A673 (cell line): Measurements from ENCODE around the gene PRRC2A. TPM values are rescaled to one million over a fixed set of nuclear protein-coding genes. Genes with fewer than 3 reads are reported as not detected.

Experiments used
- BruUV-seq: library from RNA; stranded (reverse); fragments of 400-500 nt; replicated peaks from 2 replicates; lab custom pipeline; 2021; lab: Mats Ljungman, UMichigan
- CTCF ChIA-PET: fragments of 300-600 bp; sonication (Branson Sonifier 250); formaldehyde crosslinking; loops from one replicate; lab custom pipeline; 2022; ENCODE audit warnings: antibody characterized with exemption; lab: Charles Lee
- POLR2A ChIA-PET: fragments of 300-600 bp; sonication (Branson Sonifier 250); formaldehyde crosslinking; loops from one replicate; lab custom pipeline; 2022; ENCODE audit warnings: antibody characterized with exemption; ENCODE audit not compliant: low non-redundant PET; lab: Charles Lee
- DNase-seq: peaks from one replicate; pipeline ENCODE4 v3.0.0-alpha.2; 2015; ENCODE audit warnings: low spot score
- H3K27ac ChIP-seq: fragments of 200-600 bp; sonication (generic); 2 replicates; pipeline ENCODE4 v1.5.1; 2016; ENCODE audit warnings: mixed run types, low read depth, mild to moderate bottlenecking, mixed read lengths, antibody characterized with exemption, low read length; ENCODE audit not compliant: poor library complexity, severe bottlenecking
- H3K27me3 ChIP-seq: fragments of 200-600 bp; sonication (generic); replicated peaks from 2 replicates; pipeline ENCODE4 v1.6.1; 2017; ENCODE audit warnings: mixed run types, low read depth, mild to moderate bottlenecking, mixed read lengths, antibody characterized with exemption, low read length; ENCODE audit not compliant: insufficient read depth, poor library complexity
- H3K36me3 ChIP-seq: fragments of 200-600 bp; sonication (generic); 2 replicates; pipeline ENCODE4 v1.6.1; 2016; ENCODE audit warnings: mixed run types, mild to moderate bottlenecking, mixed read lengths, antibody characterized with exemption, low read length; ENCODE audit not compliant: insufficient read depth, poor library complexity, severe bottlenecking
- H3K4me1 ChIP-seq: fragments of 200-600 bp; sonication (generic); 2 replicates; pipeline ENCODE4 v1.6.1; 2017; ENCODE audit warnings: mixed run types, mild to moderate bottlenecking, mixed read lengths, antibody characterized with exemption, low read length; ENCODE audit not compliant: insufficient read depth, poor library complexity, severe bottlenecking
- H3K4me3 ChIP-seq: fragments of 200-600 bp; sonication (generic); 2 replicates; pipeline ENCODE4 v1.5.1; 2016; ENCODE audit warnings: low read depth, mixed run types, mild to moderate bottlenecking, mixed read lengths, low read length; ENCODE audit not compliant: poor library complexity, severe bottlenecking
- H3K9me3 ChIP-seq: fragments of 200-600 bp; sonication (generic); 2 replicates; pipeline ENCODE4 v1.6.1; 2016; ENCODE audit warnings: mixed run types, low read depth, mild to moderate bottlenecking, mixed read lengths, antibody characterized with exemption, low read length; ENCODE audit not compliant: poor library complexity, severe bottlenecking
- EZH2 ChIP-seq: fragments of 200-600 bp; sonication (generic); IDR thresholded peaks from 2 replicates; pipeline ENCODE4 v1.6.1; 2017; ENCODE audit warnings: borderline replicate concordance, low read depth, mild to moderate bottlenecking, mixed read lengths, antibody characterized with exemption, low read length; ENCODE audit not compliant: poor library complexity, severe bottlenecking
- intact Hi-C: fragments of 100-400 bp; cut with micrococcal nuclease; formaldehyde crosslinking; loops from one replicate; pipeline ENCODE4 v1.10.0; 2022; ENCODE audit not compliant: unreplicated experiment
- total RNA-seq: library from RNA; stranded (reverse); gene quantifications from 2 replicates; pipeline ENCODE4 v1.2.3, GENCODE V29; 2021
- TF ChIP-seq, protein P1 (sequence below): fragments of 300-800, 200-600 bp; sonication (generic); conservative IDR thresholded peaks from 2 replicates; pipeline ENCODE4 v1.5.1; 2017; ENCODE audit warnings: low read depth, mild to moderate bottlenecking, antibody characterized with exemption, low read length, moderate library complexity, mixed read lengths

The PRRC2A gene
- total RNA-seq, 1 experiment from 2014 or later = 289 TPM

DNA sequence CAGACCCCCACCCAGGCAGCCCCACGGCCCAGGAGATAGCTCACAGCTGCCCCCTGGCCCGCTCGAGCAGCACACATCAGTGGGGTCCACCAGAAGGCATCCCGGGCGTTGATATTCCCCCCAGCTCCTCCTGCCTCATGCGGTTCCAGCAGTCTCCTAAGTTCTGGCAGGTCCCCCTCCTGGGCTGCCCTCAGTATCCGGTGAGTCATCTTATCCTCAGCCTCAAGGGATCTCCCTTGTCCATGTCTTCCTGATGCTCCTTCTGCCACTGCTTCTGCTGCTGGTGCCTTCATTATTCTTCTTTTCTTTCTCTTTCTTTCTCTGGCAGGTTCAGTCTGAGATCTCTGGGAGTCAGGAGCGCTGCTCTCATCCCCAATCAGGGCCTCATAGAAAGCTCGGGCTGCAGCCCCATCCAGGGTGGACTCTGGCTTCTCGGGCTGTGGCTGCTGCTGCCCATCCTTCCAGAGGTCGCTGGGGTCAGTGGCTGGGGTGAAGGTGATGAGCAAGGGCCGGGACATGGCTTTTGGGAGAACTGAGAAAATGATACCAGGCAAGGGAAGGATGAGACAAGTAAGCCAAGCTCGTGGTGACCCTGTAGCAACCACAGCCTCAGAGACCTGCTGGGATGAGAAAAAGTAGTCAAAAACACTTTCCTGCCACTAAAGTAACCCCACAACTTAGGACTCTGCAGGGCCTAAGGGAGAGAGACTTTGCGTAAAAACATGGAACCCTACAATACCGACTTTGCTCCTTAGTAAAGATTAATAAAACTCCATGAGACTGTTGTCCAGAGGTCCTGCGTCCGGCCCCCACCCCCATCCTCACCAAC is 43.7 kb downstream of the PRRC2A start:
- Histone ChIP-seq H3K9me3 (no peaks in the 10 kb centered on the region), H3K4me3 (peak overlapping the region; percentile 94), H3K4me1 (peaks cover 24% of the 10 kb centered on the region), H3K27ac (peak overlapping the region; percentile 97), H3K27me3 (no peaks in the 10 kb centered on the region), H3K36me3 (peaks cover 39% of the 10 kb centered on the region)
- BruUV-seq = TSS peak; percentile 65
- ChIA-PET CTCF (interaction anchor here (0.5 to 1.0 kb wide), 4 partner anchors 65 to 288 kb away, joined by 3 read pairs; no protein-coding TSS in a partner anchor), POLR2A (interaction anchor here (0.5 to 0.7 kb wide), 3 partner anchors 12 to 234 kb away, joined by 3 to 6 read pairs (median 4); partner anchors contain the start of gene BAG6)
- intact Hi-C loops = loop anchor here (2.0 to 5.0 kb wide), 3 partner anchors 42 to 171 kb away; partner anchors contain the start of gene PRRC2A
- peak; percentile 83 for DNase-seq
- TF ChIP-seq EZH2 = no peak
- TF ChIP-seq, protein P1, sequence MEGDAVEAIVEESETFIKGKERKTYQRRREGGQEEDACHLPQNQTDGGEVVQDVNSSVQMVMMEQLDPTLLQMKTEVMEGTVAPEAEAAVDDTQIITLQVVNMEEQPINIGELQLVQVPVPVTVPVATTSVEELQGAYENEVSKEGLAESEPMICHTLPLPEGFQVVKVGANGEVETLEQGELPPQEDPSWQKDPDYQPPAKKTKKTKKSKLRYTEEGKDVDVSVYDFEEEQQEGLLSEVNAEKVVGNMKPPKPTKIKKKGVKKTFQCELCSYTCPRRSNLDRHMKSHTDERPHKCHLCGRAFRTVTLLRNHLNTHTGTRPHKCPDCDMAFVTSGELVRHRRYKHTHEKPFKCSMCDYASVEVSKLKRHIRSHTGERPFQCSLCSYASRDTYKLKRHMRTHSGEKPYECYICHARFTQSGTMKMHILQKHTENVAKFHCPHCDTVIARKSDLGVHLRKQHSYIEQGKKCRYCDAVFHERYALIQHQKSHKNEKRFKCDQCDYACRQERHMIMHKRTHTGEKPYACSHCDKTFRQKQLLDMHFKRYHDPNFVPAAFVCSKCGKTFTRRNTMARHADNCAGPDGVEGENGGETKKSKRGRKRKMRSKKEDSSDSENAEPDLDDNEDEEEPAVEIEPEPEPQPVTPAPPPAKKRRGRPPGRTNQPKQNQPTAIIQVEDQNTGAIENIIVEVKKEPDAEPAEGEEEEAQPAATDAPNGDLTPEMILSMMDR = no peak

DNA sequence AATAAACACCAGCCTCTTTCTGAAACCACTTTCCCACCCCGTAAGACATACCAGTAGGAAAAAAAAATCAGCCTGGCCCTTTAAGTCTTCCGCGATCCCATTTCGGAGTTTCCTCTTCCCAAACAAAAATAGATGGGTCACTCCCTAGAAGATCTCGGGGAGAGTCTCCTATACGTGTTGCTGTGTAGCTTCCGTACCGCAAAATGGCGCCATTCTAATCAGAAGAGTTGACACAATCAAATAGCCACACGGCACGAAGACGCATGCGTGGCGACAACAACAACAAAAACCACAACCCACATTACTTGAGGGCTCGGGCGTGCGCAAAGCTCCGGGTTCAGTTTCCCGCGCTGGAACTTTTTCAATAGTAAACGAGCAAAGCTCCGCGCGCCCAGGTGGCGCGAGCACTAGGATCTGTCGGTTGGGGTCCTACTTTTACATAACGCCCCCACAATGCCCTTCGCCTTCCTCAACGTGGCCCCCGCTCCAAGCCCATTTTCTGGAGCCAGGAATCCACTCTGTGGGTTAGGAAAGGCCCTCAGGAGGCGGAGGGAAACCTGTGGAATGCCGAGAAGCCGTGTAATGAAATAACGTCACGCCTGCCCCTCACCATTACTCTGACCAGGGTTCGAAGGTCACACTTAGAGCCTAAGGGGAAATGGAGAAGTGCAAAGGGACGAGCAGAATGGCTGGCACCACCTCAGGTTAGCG is 44.4 kb downstream of the PRRC2A start, which contains the start of gene GPANK1:
GPANK1 (minus strand) TSS at position 208 of the 711 bp plus-strand sequence. CDS start 519 bp downstream, outside the sequence.
- peaks cover 21% of the 10 kb centered on the region for H3K4me1 ChIP-seq
- CTCF ChIA-PET = interaction anchor here (0.6 to 1.0 kb wide), 3 partner anchors 66 to 287 kb away, joined by 3 read pairs; no protein-coding TSS in a partner anchor
- no TSS peak for BruUV-seq
- POLR2A ChIA-PET = interaction anchor here (0.7 kb wide), 1 partner anchor 233 kb away, joined by 4 read pairs; no protein-coding TSS in a partner anchor
- no peaks in the 10 kb centered on the region for H3K27me3 ChIP-seq
- no peak for TF ChIP-seq EZH2
- TF ChIP-seq, protein P1 = no peak
- peak; percentile 98 for DNase-seq
- peak within 1 kb of the TSS; percentile 94 for H3K4me3 ChIP-seq
- H3K27ac ChIP-seq = peak within 1 kb of the TSS; percentile 97
- no peaks in the 10 kb centered on the region for H3K9me3 ChIP-seq
- intact Hi-C loops = loop anchor here (2.0 to 5.0 kb wide), 3 partner anchors 43 to 170 kb away; partner anchors contain the start of gene PRRC2A
- H3K36me3 ChIP-seq = peaks cover 46% of the 10 kb centered on the region
